Activated naive CD8-positive, alpha-beta T cell treated with anti-CD3 and anti-CD28 coated beads, Interleukin-2, amount 50 U/mL, for 16 hours (primary cell): ENCODE results near the gene LPCAT3.
A peak's percentile ranks its signal among the peaks of the same experiment; 100 is the strongest.

ENCODE experiments used
- DNase-seq: peaks from one replicate; pipeline ENCODE4 v3.0.0-alpha.2; 2020; ENCODE audit warnings: low read depth, low spot score

Gene LPCAT3

GRCh38 chr12:6953442-6954315, 64.6 kb downstream of the LPCAT3 start:
- peak; percentile 63 for DNase-seq

DNA sequence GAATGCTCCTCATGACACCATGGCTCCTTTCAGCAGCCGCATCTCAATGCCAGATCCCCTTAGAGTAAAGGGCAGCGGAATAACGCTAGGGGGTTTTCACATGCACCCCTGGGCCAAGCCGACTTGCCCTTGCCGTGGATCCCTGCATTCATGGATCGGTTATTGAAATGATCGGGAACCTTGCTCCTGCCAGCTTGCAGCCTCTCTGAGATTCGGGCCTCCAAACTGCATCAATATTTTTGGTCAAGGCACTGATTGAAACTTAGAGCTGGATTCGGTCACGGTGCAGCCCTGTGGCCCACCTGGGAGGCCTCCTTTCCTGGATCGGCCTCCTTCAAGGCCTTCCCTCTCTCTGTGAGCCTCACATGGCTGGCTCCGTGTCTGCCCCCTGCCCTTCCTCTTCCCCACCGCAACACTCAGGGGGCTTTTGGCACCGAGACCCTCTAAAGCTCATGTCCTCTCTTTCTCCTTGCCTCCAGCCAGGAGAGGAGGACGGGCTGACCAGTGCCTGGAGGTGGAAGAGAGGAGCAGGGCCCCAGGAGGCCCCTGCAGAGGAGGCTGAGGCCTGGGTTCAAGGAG, 65.3 kb downstream of the LPCAT3 start:
- no peak for DNase-seq

- DNase-seq = no peak
These were observed 66.0 kb downstream of the LPCAT3 start for GRCh38 chr12:6952121-6952862.

- no peak for DNase-seq
These were observed 66.6 kb downstream of the LPCAT3 start for GRCh38 chr12:6951551-6952120.

DNA sequence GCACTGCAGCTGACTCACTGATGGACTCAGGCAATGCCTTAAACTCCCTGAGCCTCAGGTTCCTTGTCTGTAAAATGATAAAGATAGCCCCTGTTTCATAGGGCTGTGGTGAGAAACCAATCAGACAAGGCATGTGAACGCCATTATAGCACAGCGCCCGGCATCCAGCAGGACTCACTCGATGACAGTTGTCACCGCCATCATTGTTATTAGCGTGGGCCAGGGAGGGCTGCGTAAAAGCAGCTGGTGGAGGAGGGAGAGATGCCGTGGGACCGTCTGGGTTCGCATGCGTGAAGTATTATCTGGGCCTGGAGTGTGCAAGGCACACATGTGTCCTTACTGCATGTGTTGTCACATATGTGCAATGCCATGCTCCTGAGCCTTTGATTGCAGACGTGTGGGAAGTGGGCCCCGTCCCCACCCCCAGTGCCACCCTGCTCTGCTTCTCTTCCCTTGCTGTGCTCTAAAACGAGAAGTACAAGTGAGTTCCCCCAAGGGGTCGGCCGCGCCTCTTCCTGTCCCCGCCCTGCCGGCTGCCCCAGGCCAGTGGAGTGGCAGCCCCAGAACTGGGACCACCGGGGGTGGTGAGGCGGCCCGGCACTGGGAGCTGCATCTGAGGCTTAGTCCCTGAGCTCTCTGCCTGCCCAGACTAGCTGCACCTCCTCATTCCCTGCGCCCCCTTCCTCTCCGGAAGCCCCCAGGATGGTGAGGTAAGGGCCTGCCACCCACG, 67.3 kb downstream of the LPCAT3 start, which contains the start of gene PTPN6:
TSS of gene PTPN6 (plus strand) at position 546 of the 730 bp plus-strand sequence. CDS start at position 703, 157 bp downstream.
- DNase-seq = peak; percentile 55

GRCh38 chr12:6950401-6950801, 67.9 kb downstream of the LPCAT3 start:
- no peak for DNase-seq

- no peak for DNase-seq
These were observed 69.2 kb downstream of the LPCAT3 start for GRCh38 chr12:6948873-6949594.

- no peak for DNase-seq
These were observed 70.7 kb downstream of the LPCAT3 start for GRCh38 chr12:6947615-6948014.

GRCh38 chr12:6946920-6947374, 71.3 kb downstream of the LPCAT3 start:
- DNase-seq = no peak

- no peak for DNase-seq
These were observed 72.0 kb downstream of the LPCAT3 start for GRCh38 chr12:6946033-6946919.

DNA sequence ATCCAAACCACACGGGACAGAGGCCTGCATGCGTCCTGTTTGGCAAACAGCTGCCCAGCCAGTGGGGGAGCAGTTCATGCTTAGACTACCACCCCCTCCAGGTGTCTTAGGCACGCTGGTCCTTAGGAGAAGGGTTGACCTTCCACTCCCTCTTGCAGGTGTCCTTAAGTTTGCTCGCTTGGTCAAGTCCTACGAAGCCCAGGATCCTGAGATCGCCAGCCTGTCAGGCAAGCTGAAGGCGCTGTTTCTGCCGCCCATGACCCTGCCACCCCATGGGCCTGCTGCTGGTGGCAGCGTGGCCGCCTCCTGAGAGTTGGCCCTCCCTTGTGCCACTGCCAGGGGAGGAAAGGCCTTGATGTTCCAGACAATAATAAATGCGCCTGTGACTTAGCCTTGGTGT, 72.7 kb downstream of the LPCAT3 start:
- no peak for DNase-seq

DNA sequence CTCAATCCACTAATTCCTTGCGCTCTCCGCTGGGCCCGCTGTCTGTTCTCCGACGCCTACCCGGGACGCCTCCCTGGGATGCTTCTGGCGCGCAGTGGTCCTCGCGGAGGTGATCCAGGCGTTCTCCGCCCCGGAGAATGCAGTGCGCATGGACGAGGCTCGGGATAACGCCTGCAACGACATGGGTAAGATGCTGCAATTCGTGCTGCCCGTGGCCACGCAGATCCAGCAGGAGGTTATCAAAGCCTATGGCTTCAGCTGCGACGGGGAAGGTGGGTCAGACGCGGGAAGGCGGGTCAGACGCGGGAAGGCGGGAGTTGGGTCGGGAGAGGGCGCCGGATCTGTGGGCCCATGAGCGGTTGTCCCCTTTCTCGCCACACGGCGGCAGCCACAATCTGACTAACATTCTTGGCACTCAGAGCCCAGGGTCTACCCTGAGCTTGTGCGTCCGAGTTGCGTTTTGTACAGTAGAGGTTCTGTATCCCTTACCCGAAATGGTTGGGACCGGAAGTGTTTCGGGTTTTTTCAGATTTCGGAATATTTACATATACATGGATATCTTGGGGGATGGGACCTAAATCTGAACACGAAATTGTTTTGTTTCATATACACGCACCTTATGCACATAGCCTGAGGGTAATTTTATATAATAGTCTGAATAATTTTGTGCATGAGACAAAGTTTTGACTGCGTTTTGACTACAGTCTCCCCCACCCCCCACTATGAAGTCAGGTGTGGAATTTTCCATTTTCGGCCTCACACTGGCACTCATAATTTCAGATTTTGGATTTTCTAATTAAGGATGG, 73.7 kb downstream of the LPCAT3 start:
- peak; percentile 64 for DNase-seq

DNA sequence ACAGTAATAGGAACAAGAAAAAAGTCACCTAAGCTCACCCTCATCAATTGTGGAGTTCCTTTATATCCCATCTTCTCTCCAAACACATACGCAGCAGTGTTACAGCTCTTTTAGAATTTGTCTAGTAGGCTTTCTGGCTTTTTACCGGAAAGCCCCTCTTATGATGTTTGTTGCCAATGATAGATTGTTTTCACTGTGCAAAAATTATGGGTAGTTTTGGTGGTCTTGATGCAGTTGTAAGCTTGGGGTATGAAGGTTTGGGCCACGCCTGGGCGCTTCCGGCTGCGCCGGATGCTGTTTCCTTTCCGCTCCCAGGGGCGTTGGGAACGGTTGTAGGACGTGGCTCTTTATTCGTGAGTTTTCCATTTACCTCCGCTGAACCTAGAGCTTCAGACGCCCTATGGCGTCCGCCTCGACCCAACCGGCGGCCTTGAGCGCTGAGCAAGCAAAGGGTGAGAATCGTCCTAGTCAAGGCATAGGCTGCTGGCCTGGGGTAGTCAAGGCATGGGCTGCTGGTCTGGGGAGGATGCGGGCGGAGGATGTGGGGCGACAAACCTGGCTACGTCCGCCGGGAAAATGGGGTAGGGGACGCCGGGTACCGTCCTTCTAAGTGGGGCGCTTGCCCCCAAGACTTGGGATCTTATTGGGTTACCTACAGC, 74.4 kb downstream of the LPCAT3 start, which contains the start of the genes C12orf57 and RNU7-1:
TSS of gene C12orf57 (plus strand) at position 301 of the 659 bp plus-strand sequence. CDS start at position 401, 100 bp downstream.
TSS of gene RNU7-1 (plus strand) at position 95 of the 659 bp plus-strand sequence.
- peak; percentile 64 for DNase-seq

- DNase-seq = no peak
These were observed 74.9 kb downstream of the LPCAT3 start for GRCh38 chr12:6943389-6943721.

DNA sequence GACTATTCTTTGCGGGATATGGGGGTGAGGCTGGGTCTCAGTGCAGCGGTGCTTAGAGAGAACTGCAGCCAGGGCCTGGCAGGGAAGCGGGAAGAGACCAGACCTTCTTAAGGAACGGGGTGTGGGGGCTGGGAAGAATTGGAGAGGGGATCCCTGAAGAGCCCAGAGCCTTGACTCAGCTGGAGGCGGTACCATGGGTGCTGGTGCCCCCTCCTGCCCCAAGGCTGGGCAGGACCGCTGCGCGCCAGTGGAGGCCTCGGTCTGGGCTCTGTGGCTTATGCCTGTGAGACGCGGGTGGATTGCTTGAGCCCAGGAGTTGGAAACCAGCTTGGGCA, 76.0 kb downstream of the LPCAT3 start:
- no peak for DNase-seq

DNA sequence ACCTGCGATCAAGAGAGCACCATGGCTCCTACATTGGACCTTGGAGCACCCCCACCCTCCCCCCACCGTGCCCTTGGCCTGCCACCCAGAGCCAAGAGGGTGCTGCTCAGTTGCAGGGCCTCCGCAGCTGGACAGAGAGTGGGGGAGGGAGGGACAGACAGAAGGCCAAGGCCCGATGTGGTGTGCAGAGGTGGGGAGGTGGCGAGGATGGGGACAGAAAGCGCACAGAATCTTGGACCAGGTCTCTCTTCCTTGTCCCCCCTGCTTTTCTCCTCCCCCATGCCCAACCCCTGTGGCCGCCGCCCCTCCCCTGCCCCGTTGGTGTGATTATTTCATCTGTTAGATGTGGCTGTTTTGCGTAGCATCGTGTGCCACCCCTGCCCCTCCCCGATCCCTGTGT, 76.5 kb downstream of the LPCAT3 start:
- no peak for DNase-seq

DNA sequence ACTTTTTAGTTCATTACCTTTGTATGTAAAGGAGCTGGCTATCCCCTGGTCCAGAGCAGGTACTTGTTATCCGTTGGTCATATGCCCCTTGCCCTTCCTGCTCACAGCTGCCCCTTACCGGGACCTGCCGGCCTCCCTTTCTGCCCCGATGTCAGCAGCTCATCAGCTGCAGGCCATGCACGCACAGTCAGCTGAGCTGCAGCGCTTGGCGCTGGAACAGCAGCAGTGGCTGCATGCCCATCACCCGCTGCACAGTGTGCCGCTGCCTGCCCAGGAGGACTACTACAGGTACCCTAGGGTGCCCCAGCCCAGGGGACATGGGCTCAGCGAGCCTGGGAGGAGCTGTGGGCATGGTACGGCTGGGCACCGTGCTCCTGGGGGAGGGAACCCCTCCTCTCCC, 77.0 kb downstream of the LPCAT3 start:
- DNase-seq = no peak

DNA sequence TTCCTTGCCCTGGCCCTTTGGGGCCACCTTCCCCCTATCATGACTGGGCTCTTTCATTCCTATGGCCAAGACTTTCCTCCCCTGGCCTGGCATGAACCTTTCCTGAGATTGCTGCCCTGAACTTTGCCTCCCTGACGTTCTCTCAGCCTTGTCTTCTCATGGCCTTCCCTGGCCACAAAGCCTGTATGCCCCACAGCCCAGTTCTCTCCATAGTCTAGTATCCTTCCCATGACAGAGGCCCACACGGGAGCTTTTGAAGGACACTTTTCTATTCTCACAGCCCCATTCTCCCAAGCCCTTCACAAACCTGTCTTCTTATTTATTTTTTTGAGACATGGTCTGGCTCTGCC, 79.1 kb downstream of the LPCAT3 start:
- DNase-seq = no peak
